NCI-H524 (cell line): ENCODE data around the gene LIPT2.

Source experiments
- DNase-seq, 2 experiments: peaks; one replicate each; lab custom pipeline; 2025; lab: John Stamatoyannopoulos, UW

LIPT2 gene

DNA sequence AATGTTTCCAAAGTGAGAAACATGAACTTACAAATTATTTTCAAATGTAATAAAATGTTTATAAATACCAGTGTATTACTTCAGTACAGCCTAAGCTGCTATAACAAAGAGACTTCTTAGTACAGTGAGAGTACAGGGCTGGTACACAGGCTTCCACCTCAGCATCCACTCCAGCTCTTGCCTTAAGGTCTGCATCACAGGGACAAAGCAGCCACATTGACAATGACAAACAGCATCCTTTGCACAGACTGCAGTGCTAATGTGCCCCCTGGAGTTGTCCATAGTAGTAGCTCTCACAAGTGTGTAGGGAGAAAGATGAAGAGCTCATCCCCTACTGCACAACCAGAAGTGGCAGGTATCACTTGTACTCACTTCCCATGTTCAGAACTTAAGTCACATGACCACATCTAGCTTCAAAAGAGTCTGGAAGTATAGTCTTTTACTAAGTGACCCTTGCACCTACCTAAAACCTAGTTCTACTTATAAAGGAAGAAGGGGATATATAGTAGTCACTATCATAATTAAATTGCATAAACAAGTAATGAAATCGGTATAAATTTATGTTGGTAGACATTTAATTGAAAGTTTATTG lies 10.7 kb upstream of the LIPT2 start:
- no peak for DNase-seq

DNA sequence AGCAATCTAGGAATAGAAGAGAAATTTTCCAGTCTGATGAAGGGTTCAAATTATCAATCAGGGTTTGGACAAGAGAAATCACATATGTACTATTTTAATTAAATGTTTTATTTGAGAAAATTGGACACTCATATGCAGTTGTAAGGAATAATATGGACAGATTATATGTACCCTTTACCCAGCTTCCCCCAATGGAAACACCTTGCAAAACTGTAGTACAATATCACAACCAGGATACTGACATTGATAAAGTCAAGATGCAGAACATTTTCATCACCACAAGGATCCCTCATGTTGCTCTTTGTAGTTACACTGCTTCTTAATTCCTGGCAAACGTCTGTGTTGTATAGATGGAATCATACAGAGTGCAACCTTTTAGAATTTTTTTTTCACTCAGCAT lies 1.4 kb upstream of the LIPT2 start:
- no peak for DNase-seq

DNA sequence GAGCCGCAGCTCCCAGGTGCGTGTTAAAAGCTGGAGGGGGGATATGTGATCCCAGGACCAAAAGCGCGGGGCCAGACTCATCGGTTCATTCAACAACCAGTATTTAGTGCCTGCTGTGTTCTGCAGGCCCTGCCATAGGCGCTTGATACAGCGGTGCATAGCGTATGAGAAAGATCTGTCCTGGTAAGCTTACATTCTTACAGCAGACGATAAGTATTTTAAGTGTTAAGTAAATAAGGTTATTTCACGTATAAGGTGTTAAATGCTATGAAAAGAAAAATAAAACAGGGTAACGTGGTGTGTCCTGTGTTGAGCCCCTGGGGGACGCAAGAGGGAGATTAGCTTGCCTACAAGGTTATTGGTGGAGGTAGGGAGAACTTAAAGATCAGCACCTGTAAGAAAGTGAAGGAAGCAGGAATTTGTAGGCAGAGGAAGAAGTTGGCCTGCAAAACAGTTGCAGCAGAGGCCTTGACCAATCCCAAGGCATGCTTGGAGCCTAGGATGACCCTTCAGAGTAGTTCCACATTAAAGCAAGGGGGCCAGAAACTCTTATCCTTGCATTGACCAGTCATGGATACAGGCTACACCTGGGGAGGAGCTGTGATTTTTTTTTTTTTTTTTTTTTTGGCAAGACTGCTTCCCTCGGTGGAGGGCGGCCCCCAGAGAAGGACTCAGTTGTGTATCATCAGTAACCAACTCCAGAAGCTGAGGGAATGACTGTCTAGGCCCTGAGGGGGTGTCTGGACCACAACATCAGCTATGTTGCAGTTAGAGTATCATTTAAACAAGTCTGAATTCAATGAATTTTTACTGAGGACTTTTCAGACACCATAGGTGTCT lies 487 bp upstream of the LIPT2 start:
- DNase-seq, result peak in 1 of 2 experiments; percentile 61

DNA sequence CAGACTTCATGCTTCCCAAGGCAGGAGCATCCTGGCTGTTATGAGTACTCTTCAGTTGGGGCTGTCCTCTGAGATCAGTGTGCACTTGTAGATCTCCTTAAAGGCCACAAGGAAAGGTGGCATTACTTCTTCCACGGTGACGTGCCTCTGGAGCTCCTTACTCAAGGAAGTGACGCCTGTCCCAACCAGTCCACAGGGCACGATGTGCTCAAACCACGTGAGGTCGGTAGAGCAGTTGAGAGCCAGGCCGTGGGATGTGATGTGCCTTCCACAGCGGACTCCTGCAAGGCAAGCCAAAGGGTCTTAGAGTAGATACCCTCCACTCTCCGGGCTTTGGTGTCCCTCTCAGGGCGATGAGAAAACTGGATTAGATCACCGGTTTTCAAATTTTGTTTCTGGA lies 1.4 kb downstream of the LIPT2 start:
- no peak for DNase-seq

- DNase-seq, result peak in 1 of 2 experiments; percentile 29
Measured at GRCh38 chr11:74490941-74491340, 2.6 kb downstream of the LIPT2 start.

DNA sequence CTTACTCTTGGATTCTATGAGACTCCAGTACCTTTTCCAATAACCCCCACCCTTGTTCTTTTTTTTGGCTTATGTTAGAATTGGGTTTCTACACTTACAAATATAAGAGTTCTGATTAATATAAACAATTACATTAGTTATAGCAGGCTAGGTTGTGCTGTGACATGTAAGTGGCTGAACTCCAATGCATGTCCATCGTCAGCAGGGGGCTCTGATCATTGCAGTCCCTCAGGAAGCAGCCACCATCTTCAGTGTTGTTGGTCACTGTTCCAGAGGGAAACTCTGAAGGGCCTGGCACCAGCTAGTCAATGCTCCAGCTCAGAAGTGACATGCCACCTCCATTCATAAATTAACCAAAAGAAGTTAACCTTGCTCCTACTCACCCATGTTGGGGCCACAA lies 5.6 kb downstream of the LIPT2 start:
- no peak for DNase-seq

GRCh38 chr11:74485868-74486267 lies 7.7 kb downstream of the LIPT2 start:
- DNase-seq, result no peak

DNA sequence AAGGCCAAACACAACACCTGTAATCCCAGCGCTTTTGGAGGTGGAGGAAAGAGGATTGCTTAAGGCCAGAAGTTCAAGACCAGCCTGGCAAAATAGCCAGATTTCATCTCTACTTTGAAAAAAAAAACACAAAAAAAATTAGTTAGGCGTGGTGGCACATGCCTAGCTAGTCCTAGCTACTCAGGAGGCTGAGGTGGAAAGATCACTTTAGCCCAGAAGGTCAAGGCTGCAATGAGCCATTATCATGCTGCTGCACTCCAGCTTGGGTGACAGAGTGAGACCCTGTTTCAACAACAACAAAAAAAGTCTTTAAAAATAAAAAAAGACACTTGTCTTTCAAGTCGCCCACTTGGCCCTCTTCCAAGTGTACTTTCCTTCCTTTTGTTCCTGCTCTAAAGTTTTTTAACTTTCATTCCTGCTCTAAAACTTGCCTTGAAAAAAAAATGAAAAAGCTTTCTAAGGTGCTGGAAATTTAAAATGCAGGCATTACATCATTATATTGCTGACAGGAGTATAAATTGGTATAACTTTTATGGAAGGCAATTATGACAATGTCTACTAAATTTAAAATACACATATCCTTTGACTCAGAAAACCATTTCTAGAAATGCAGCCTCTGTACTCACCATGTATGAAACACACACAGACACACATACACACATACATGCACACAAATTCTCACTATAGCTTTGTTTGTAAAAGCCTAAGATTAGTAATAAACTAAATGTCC lies 12.7 kb downstream of the LIPT2 start:
- no peak for DNase-seq

GRCh38 chr11:74479732-74480123 lies 13.8 kb downstream of the LIPT2 start:
- no peak for DNase-seq

DNA sequence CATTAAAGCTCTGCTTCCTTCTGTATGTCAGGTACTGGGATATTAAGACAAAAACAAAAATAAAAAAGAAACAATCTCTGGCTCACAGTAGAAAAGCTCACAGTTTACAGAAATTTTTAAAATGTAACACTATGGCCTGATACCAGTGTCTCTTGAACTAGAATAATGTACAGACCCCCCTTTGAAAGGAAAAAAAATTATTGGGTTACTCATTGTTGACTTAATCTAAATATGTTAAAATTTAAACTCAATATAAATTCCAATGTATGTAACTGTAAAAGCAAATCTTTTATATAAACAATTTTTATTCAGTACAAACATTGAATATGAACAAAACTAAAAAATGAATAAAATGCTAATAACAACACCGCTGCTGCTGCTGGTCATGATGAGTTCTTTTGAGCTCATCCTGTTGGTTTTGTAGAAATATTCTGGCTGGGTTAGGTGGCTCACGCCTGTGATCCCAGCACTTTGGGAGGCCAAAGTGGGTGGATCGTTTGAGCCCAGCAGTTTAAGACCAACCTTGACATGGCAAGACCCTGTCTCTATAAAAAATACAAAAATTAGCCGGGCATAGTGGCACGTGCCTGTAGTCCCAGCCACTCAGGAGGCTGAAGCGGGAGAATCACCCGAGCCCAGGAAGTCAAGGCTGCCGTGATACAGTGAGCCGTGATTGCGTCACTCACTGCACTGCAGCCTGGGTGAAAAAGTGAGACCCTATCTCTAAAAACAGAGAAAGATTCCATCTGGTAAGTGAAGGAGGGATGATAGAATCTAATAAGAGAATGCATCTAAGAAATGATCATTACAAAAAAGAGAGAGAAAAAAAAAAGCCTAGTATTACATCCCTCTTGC lies 14.4 kb downstream of the LIPT2 start:
- DNase-seq, result no peak

- no peak for DNase-seq
Measured at GRCh38 chr11:74476536-74476935, 17.0 kb downstream of the LIPT2 start.

- no peak for DNase-seq
Measured at GRCh38 chr11:74474316-74474715, 19.2 kb downstream of the LIPT2 start.

DNA sequence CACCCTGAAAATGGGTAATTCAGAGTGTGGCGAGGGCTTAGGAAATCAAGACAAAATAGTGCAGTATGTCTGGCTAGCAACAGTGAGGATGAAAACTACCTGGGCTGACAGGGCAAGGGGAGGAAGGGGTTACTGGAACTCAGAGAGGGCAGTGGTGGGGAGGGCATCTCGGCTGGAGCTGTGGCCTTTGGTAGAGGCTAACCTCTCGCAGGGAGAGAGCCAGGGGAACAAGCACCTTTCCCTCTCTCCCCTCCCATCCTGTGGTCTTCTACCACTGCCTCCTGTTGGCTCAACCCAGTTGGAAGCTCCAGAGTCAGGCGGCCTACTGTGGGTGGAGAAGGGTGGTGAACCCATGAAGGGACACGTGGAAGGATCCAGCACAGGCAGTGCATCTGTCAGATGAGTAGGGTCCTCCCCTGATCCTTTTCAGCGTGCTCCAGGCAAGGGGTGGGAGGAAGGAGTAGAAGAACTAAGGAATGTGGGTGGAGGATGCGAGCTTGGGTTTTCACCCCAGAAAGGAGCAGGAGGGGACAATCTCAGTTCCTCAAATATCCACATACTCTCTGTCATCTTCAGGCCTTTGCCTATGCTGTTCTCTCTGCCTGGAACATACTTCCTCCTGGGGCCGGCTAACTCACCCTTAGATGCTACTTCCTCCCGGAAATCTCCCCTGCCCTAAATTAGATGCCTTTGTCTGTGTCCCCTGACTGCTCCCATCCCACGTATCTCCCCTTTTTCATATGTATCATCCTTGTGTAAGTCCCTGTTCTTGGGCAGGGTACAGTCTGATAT lies 19.9 kb downstream of the LIPT2 start:
- peak in 1 of 2 experiments; percentile 2 for DNase-seq

DNA sequence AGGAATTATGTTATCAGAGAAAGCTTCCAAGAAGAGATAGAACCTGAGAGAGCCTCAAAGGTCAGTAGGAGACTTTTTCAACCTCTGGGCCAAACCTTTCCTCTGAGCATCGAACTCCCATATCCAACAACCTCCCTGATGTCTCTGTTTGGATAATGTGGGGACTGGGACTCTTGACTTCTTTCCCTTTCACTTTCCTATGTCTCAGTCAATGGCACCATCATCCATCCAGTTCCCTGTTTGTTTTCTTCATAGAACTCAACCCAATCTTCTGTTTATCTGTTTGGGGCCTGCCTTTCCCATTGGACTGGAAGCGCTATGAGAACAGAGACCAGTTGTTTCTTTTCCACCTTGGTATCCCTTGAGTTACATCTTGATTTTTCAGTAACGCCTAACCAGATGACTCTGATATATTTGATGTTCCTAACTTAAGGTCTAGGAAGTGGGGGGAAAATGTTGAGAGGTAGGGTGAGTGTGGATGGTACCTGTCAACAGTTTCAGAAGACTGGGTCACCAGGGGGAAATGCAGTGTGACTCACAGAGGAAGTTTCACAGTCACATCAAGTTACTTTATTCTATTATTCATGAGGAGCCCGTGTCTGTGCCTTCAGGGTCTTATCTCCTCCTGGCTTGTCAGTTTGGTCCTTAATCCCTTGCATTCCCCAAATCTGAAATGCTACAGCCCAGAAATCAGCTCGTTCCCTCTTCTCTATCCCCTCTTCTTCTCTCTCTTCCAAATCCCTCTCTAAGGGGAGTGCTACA lies 21.7 kb downstream of the LIPT2 start:
- no peak for DNase-seq

DNA sequence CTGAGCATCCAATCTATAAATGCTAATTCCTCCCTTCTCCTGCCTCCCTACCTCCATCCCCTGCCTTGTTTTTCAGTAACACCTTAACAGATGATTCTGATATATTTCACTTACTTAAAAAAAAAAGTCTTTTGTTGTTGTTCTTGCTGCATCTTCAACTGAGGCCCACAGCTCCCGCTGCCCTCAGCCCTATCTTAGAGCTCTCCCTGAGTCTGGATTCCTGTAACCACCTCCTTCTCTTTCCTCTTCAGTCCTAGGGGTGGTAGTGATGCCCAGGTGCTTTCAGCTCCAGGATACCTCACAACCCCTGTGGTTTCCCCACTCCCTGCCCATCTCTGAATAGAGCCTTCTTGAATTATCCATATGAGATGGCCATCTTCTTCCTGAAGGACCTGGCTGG lies 22.5 kb downstream of the LIPT2 start:
- no peak for DNase-seq

DNA sequence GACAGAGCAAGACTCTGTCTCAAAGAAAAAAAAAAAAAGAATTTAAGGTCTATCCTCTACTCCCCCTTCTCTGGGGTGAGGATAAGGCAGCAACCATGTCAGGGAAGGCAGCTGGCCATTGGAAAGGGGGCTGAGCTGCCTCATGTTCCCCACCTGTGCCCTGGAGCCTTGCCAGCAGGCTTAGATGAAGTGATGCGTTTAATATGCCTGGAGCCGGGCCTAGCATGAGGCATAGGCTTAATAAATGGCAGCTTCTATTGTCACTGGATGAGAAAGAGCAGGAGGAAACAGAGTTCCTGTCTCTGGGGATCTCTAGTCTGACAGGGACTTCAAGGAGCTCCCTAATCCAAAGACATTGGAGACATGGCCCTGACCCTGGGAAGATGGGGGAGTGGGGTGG lies 23.0 kb downstream of the LIPT2 start:
- peak; percentile 85 to 92 for DNase-seq

DNA sequence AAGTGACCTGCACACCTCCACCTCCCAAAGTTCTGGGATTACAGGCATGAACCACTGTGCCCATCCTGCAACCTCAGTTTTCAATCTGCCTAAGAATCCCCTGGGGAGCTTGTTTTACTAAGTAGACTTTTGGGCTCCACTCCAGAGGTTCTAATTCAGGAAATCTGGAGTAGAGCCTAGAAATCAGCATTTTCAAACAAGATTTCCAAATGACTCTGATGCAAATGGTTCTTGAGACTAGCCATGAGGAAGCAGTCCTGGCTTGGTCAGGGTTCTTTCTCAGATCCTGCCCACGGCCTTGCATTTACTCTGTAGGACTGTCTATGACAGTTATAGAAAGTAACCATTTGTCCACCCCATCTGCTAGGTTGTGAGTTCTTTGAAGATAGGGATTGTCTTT lies 24.6 kb downstream of the LIPT2 start:
- no peak for DNase-seq

- no peak for DNase-seq
Measured at GRCh38 chr11:74468521-74468920, 25.0 kb downstream of the LIPT2 start.

- DNase-seq, result no peak
Measured at GRCh38 chr11:74468058-74468457, 25.5 kb downstream of the LIPT2 start.
